ENCODE measurements around the gene ARAP2.

ARAP2 gene

GRCh38 chr4:36128689-36129088 lies 115.6 kb downstream of the ARAP2 start:
- DNase-seq (ENCODE audit: low read depth), result no peak

DNA sequence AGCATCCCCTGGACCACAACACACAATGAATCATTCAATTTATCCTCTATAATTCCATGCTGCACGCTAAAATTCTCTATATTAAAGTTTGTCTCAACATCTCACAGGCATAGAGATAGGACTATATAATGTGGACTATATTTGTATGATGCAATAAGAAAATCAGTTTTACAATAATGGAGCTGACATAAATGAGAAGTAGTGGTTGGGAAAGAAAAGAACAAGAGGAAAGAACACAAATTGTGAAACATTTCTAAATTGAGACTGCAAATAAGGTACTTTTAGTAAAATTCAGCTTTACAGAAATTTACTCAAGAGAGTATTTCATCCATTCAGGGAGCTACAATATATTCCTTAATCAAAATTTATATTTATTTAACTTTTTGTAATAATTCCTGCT lies 120.4 kb downstream of the ARAP2 start:
- DNase-seq (ENCODE audit: low read depth), result no peak

DNA sequence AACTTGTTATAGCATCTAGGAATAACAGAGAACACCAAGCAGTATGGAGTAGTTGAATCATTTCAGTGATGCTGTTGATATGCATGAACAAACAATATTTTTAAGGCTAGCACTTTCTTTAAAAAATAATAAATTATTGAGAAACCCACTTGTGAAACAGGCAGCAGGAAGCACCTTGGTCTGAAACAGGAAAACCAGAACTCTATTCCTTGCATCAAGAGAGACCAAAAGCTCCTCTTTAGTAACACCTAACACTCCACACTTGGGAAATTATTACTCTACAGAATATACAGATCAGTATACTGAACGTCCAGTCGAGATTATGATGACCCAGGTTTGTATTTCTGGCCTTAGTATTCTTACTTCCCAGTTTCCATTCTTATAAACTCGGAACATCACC lies 129.0 kb downstream of the ARAP2 start:
- DNase-seq (ENCODE audit: low read depth), result no peak

DNA sequence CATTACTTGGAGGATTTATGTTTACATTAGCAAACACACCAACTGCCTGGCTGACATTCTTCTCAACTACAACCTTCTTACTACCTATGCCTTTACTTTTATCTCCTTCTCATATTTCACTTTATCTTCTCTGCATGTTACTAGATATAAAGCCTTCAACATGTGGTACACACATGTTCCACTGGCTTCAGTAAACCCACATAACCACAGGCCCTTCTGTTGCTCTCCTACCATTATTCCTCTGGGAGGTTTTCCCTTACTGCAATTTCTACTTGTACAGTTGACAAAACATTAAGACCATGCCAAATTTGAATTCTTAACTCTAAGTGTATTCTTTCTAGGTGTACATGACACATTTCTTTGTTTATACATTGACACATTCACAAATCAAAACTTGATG lies 133.1 kb downstream of the ARAP2 start:
- DNase-seq (ENCODE audit: low read depth), result no peak

DNA sequence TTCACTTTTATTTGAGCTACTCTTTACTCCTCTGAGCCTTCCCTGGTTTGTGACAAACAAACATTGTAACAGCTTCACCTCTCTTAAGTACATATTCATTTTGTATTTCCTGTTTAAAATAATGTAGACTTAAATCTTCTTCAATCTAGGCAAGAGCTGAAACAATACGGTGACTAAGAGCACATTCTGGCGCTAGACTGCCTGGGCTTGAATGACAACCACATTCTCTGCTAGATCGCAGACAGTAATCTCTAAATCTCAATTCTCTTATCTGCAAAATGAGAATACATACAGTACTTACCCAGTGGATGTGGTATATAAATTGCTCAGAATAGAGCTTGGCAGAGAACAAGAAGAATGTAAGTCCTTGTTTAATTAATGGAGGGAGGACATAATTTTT lies 144.8 kb downstream of the ARAP2 start:
- DNase-seq (ENCODE audit: low read depth), result no peak

DNA sequence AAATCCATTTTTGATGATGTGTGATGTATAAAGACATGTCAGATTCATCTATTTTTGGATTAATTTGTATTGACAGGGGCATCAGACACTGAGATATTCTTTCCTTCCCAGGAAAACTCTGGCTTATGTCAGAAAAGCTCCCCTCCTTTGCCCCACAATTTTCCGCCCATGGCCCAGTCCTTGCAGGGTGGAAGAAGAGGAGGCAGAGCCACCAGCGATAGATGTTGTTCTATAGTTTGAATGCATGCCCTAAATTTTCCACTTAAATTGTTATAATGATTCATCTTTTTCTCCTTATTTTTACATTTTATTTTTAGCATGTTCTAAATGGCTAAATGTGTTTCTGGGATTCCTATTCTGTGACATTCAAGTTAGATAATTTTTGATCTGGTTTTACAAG lies 149.3 kb downstream of the ARAP2 start:
- no peak for DNase-seq (ENCODE audit: low read depth)

GRCh38 chr4:36091997-36092396 lies 152.3 kb downstream of the ARAP2 start:
- DNase-seq (ENCODE audit: low read depth), result no peak

DNA sequence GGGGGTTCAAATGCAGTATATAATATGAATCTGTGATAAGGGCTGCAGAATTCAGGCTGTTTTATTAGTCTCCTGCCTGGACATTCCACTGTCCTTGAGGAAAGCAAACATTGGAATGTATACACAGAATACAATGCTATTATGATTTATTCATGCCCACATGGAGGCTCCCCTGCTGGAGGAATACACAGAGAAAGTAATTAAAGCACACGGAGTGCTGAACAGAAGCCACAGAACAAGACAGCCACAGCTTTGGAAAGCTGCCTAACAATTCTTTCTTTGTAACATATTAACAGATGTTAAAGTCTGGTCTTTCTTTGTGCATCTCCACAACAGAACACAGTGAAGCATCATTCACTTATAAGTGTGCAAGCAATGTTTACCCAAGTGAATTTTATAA lies 155.8 kb downstream of the ARAP2 start:
- DNase-seq (ENCODE audit: low read depth), result no peak

DNA sequence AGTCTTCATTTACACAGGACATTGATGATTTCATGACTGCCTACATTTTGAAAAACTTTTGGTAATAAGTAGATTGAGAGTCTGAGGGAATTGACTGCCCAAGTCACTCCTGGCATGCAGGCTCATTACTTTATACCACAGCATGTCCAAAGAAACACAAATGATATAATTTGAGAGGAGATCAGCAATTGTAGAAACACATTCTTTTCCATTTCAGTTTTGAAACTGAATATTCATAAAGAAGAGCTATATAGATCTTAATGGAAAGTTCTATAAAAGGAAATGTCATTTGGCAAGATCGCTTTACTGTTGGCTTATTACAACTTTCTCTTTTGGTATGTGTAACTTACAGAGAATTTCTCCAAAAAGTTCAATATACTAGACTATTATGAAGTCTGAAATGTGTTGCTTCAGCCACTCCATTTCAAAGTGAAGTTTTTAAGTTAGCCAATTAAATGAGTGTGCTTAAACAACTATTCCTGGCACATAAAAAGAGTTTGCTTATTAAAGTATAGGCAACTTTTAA lies 158.0 kb downstream of the ARAP2 start:
- DNase-seq (ENCODE audit: low read depth), result no peak

DNA sequence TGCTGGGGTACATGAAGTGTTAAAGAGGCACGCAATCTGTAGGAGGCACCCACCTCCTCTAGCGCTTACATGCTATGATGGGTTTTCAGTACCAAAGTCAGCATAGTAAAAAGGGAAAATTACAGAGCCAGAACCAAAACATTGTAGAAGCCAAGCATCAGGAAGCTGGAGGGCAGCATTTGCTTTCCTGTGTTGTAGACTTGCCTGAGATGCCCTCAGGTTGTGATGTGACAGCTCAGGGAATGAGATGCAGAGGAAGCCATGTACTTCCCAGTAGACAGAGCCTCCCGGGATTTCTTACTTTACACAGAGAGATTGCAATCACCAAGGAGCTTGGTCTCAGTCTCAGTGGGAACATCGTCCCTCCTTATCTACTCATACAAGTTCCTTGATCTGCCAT lies 161.5 kb downstream of the ARAP2 start:
- no peak for DNase-seq (ENCODE audit: low read depth)

DNA sequence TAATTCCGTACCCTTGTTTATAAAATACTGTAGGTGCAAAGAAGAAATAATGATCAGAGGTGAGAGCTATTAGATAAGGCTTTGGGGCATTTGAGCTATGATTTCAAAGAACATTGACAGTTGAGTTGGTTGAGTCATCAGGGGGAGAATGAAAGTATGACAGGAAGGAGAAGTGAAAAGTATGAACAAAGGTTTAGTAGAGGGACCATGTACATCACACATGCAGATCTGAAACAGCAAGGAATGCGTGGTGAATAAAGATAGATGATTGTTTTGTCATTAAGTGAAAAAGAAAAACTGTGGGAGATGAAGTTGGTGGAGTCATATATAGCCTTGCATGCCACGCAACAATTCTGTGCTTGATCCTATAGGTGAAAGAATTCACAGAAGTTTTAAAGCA lies 163.1 kb downstream of the ARAP2 start:
- no peak for DNase-seq (ENCODE audit: low read depth)

DNA sequence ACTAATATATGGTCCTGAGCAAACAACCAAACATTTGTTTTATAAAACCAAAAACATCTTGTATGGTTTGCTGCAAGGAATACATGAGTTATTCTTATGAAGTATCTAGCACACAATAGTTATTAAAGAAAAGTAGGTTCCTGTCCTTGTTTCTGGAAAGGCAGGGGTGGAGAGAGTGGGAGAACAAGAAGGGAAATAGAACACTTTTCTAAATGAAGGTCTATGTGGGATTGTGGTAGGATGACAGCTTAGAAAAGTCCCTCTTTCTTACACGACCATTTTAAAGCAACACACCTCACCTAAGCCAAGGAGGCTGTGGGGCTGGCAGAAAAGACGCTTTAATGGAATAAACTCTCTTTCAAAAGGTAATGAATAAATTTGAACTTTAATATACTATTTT lies 164.6 kb downstream of the ARAP2 start:
- no peak for DNase-seq (ENCODE audit: low read depth)

DNA sequence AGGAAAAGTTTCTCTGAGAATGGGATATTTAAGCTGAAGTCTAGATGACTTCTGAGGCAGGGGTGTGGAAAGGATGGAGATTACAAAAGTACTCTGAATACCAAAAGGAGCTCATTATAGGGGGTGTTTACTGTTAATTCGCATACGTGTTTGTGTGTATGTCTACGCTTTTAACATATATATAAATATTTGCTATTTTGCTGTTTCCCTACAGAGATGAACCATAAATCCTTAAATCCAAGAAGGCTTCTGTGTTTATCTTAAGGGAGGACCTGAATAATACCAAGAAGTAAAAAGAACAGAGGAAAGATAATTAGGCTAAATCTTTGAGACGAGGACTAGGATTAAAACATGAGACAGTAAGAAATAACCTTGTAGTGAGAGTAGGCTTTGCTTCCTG lies 166.0 kb downstream of the ARAP2 start:
- DNase-seq (ENCODE audit: low read depth), result no peak

DNA sequence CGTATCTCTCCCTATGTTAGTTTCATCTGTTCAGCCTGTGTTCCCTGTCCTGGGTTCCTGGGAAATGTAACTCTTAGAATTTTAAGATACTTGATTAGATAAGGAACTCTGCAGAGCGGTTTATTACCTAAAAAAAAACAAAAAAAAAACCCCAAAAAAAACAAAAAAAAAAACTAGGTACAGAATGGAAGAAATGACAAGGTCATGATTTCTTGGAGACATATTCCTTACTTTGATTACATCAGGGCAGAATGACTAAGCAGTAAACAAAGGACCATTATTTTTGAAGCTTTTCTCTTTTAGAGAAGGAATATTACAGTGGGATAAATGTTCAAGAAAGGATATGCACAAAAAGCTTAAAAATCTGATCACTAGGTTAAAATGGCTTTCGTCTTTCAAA lies 171.8 kb downstream of the ARAP2 start:
- DNase-seq (ENCODE audit: low read depth), result no peak

GRCh38 chr4:36067116-36067515 lies 177.2 kb downstream of the ARAP2 start:
- DNase-seq (ENCODE audit: low read depth), result no peak

DNA sequence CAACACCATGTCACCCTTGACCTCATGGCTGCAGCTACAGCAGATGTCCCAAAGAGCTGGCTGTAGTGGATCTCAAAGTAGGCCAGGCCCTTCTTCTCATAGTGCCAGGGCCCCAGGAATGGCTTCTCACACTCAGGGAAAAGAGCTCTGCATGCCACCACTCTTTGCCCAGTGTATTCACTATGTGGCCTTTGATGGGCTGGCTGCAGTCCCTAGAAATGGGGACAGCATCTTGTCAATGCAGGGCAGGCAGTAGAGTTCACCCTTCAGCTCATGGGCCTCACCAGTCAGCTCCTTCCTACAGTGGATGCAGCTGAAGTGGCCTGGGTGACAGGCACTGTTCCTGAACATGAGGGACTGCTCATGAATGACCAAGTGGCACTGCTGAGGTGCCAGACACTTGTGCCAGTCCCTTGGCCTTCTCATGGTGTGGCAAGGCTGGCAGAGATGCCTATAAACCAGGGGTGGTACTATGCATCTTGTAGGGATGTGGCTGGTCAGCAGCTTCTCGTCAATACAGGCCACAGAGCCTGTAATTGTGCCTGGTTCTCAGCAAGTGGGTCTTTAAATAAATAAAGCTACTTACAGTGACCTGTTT lies 178.9 kb downstream of the ARAP2 start:
- DNase-seq (ENCODE audit: low read depth), result no peak

GRCh38 chr4:36064117-36064516 lies 180.2 kb downstream of the ARAP2 start:
- no peak for DNase-seq (ENCODE audit: low read depth)

DNA sequence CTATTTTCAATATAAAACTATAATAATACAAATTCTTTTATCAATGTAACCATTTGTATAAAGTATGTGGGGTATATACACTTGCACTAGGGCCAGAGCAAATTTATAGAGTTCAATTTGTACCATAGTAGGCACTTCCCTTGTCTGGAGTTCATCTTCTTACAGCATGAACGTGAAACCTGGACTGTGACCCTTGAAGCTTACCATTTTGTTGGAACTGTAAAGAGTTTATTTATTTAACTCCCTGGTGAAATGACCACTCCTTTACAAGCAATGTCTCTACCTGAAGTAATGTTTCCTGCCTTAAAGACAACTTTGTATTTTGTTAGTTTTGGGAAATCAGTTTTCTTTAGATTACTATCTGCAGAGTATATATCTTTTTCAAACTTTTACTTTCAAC lies 188.2 kb downstream of the ARAP2 start:
- no peak for DNase-seq (ENCODE audit: low read depth)

- DNase-seq (ENCODE audit: low read depth), result no peak
Observed at GRCh38 chr4:36054694-36055422, 189.5 kb downstream of the ARAP2 start.

DNA sequence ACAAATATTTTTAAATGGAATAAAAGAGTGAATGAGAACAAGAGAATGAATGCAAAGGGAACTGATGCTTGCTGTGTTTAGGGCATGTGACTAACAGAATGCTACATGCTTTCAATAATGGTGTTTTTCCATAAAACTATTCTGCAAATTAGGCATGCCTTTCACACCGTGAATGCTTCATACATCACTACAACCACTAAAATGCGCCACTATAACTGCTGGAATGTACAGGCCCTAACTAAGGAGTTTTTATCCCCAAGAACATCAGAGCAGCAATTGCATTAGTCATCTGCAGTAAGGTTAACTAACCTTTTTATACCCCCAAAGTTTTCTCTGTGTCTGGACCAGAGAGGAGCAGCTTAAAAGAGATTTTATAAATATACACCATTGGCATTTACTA lies 190.4 kb downstream of the ARAP2 start:
- DNase-seq (ENCODE audit: low read depth), result no peak

DNA sequence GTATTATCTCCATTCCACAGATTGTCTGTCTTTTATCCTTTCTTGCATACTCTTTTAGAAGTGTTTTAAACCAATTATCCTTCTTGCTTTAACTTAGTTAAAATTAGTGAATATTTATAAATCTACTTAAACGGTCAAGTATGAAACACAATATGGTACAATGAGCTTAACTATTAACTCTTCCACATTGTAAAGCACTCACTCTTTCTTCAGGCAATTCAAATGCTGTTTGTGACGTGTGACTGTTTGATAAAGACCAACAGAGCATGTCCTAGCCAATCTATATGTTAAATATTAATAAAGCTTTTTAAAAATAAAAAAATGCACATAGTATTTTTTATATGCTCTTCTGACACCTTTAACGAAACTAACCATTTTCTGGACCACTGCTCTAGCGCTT lies 192.7 kb downstream of the ARAP2 start:
- DNase-seq (ENCODE audit: low read depth), result no peak

GRCh38 chr4:36046026-36046425 lies 198.3 kb downstream of the ARAP2 start:
- no peak for DNase-seq (ENCODE audit: low read depth)

GRCh38 chr4:36043901-36044300 lies 200.4 kb downstream of the ARAP2 start:
- no peak for DNase-seq (ENCODE audit: low read depth)

- DNase-seq (ENCODE audit: low read depth), result no peak
Observed at GRCh38 chr4:36043241-36043640, 201.1 kb downstream of the ARAP2 start.

Data from activated gamma-delta T cell treated with anti-CD3 and anti-CD28 coated beads, Interleukin-2, amount 50 U/mL, for 16 hours (primary cell).